Natural killer cell (primary cell): ENCODE results near the gene EFCAB13. TPM values are rescaled to one million over a fixed set of nuclear protein-coding genes. Genes with fewer than 3 reads are reported as not detected.
"Not testable (repeated sequence)": the region's sequence is repeated elsewhere in the genome, so short reads cannot be mapped to it uniquely, and the experiment has no call there.

ENCODE experiments used
- ATAC-seq, 3 donors: fragments of 150-1000 bp in 2 of 3; fragments of 200-7000 bp in 1 of 3; cut with Tn5 transposase; 1 replicate in 1 of 3; 2 replicates in 2 of 3; pipeline ENCODE4 v1.10.0; 2021; ENCODE audit warnings: mild to moderate bottlenecking in 2 of 3, moderate library complexity in 2 of 3
- DNase-seq, 2 donors: peaks; one replicate each; pipeline versions ENCODE4 v3.0.0 to v3.0.0-alpha.2; 2013 to 2021; ENCODE audit warnings: mixed read lengths in 1 of 2
- H3K27ac ChIP-seq: one replicate; pipeline ENCODE4 v1.5.1; 2013; ENCODE audit warnings: mild to moderate bottlenecking, low read length
- H3K27me3 ChIP-seq: one replicate; pipeline ENCODE4 v1.6.1; 2013; ENCODE audit warnings: low read length; ENCODE audit not compliant: control insufficient read depth, insufficient read depth
- H3K36me3 ChIP-seq: one replicate; pipeline ENCODE4 v1.6.1; 2013; ENCODE audit warnings: low read length; ENCODE audit not compliant: control insufficient read depth, insufficient read depth
- H3K4me1 ChIP-seq: one replicate; pipeline ENCODE4 v1.6.1; 2013; ENCODE audit warnings: low read length; ENCODE audit not compliant: control insufficient read depth, insufficient read depth
- H3K4me3 ChIP-seq: one replicate; pipeline ENCODE4 v1.5.1; 2013; ENCODE audit warnings: low read length
- H3K9me3 ChIP-seq: one replicate; pipeline ENCODE4 v1.6.1; 2013; ENCODE audit warnings: low read length; ENCODE audit not compliant: control insufficient read depth, insufficient read depth
- H3K27ac Mint-ChIP-seq, 2 donors: one replicate each; pipeline ENCODE4 v1.8.0; 2022; ENCODE audit warnings: mild to moderate bottlenecking in 2 of 2, mixed read lengths in 2 of 2, moderate library complexity in 1 of 2
- H3K27me3 Mint-ChIP-seq, 2 donors: one replicate each; pipeline ENCODE4 v1.8.0; 2022; ENCODE audit warnings: low read depth in 2 of 2, mixed read lengths in 2 of 2
- H3K36me3 Mint-ChIP-seq: one replicate; pipeline ENCODE4 v1.8.0; 2022; ENCODE audit warnings: mixed read lengths
- H3K4me1 Mint-ChIP-seq, 2 donors: one replicate each; pipeline ENCODE4 v1.8.0; 2022; ENCODE audit warnings: mixed read lengths in 2 of 2
- H3K4me3 Mint-ChIP-seq: one replicate; pipeline ENCODE4 v1.8.0; 2022; ENCODE audit warnings: mild to moderate bottlenecking, moderate library complexity, mixed read lengths
- H3K9me3 Mint-ChIP-seq, 2 donors: one replicate each; pipeline ENCODE4 v1.8.0; 2022; ENCODE audit warnings: mixed read lengths in 2 of 2
- WGBS: methylation state at CpG from one replicate; pipeline ENCODE4 v1.1.7; 2013; ENCODE audit warnings: missing lambda C conversion rate; ENCODE audit not compliant: insufficient coverage; 5-methylcytosine and 5-hydroxymethylcytosine counted together
- intact Hi-C: fragments of 100-400 bp; cut with micrococcal nuclease; formaldehyde crosslinking; loops from one replicate; pipeline ENCODE4 v1.14.2; 2022
- total RNA-seq, 4 donors: library from RNA; stranded (reverse); fragments of 120-200 nt in 1 of 4; gene quantifications; one replicate each; pipeline versions ENCODE4 v1.2.3 to v1.2.4, GENCODE V29; 2013 to 2022
- TF ChIP-seq, protein P1 (sequence below): fragments of 200-600 bp; IDR thresholded peaks from one replicate; pipeline ENCODE4 v1.8.0; 2022; ENCODE audit warnings: antibody characterized with exemption

The EFCAB13 gene
- total RNA-seq, 3 donors from 2014 or later (not counting 1 experiment from before 2014, with no cell fraction given): 2.4 to 11.9 (median 5.8) TPM

DNA sequence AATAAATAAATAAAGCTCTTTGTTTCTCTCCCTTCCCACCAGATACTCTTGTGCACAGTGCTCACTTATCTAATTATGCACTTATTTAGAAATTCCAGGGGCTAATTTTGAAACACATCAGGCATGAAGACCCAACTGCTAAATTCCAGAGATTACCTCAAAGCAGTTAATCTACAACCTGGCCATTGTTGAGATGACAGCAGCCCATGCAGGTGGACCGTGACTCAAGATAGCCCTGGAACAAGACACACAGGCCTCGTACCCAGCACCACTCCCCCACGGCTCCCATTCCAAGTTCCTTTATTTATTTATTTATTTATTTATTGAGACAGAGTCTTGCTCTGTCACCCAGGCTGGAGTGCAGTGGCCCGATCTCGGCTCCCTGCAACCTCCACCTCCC, 147.1 kb downstream of the EFCAB13 start:
- Histone ChIP-seq H3K9me3 (no peaks in the 10 kb centered on the region), H3K4me3 (no peak overlapping the region), H3K27me3 (no peaks in the 10 kb centered on the region), H3K4me1 (no peaks in the 10 kb centered on the region), H3K36me3 (no peaks in the 10 kb centered on the region), H3K27ac (no peak overlapping the region)
- no peaks in the 10 kb centered on the region for H3K9me3 Mint-ChIP-seq
- no peaks in the 10 kb centered on the region for H3K4me1 Mint-ChIP-seq
- no peaks in the 10 kb centered on the region for H3K27me3 Mint-ChIP-seq
- WGBS: 100% methylated on average over 3 of the region's 5 CpGs
- no peaks in the 10 kb centered on the region for H3K36me3 Mint-ChIP-seq
- no peak overlapping the region for H3K4me3 Mint-ChIP-seq
- ATAC-seq (no peak), DNase-seq (no peak)
- TF ChIP-seq, protein P1, sequence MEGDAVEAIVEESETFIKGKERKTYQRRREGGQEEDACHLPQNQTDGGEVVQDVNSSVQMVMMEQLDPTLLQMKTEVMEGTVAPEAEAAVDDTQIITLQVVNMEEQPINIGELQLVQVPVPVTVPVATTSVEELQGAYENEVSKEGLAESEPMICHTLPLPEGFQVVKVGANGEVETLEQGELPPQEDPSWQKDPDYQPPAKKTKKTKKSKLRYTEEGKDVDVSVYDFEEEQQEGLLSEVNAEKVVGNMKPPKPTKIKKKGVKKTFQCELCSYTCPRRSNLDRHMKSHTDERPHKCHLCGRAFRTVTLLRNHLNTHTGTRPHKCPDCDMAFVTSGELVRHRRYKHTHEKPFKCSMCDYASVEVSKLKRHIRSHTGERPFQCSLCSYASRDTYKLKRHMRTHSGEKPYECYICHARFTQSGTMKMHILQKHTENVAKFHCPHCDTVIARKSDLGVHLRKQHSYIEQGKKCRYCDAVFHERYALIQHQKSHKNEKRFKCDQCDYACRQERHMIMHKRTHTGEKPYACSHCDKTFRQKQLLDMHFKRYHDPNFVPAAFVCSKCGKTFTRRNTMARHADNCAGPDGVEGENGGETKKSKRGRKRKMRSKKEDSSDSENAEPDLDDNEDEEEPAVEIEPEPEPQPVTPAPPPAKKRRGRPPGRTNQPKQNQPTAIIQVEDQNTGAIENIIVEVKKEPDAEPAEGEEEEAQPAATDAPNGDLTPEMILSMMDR: no peak
- H3K27ac Mint-ChIP-seq: no peak overlapping the region
- intact Hi-C loops: no loop called here

DNA sequence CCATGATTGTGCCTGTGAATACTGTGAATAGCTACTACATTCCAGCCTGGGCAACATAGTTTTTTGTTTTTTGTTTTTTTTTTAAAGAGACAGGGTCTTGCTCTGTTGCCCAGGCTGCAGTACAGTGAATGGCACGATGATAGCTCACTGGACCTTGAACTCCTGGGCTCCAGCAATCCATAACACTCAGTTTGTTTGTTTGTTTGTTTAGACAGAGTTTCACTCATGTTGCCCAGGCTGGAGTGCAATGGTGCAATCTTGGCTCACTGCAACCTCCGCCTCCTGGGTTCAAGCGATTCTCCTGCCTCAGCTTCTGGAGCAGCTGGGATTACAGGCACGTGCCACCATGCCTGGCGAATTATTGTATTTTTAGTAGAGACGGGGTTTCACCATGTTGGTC, 148.3 kb downstream of the EFCAB13 start:
- H3K36me3 ChIP-seq, ATAC-seq, H3K36me3 Mint-ChIP-seq, H3K27me3 ChIP-seq, H3K4me1 Mint-ChIP-seq, H3K9me3 ChIP-seq, H3K9me3 Mint-ChIP-seq, H3K4me3 ChIP-seq, intact Hi-C loops, H3K4me3 Mint-ChIP-seq, H3K27ac Mint-ChIP-seq, H3K4me1 ChIP-seq, H3K27me3 Mint-ChIP-seq, H3K27ac ChIP-seq, DNase-seq: not testable (repeated sequence)
- 100% methylated on average over 6 of the region's 6 CpGs for WGBS

Other genes with a start within 250 kb of the EFCAB13 start
- gene CDC27, start 134.7 kb upstream of the EFCAB13 start, total RNA-seq: 10 to 100 TPM; 77.3 to 87.3 (median 78.8) TPM
- under 1 TPM in 1 of 3 donors, not detected in 2; 0.33 TPM for gene MYL4, start 114.6 kb upstream of the EFCAB13 start, total RNA-seq
- gene ITGB3, start 70.1 kb upstream of the EFCAB13 start, total RNA-seq: 10 to 100 TPM in 2 of 3 donors, 1 to 10 TPM in 1; 4.2 to 30.6 (median 11.6) TPM
- 100 to 1,000 TPM; 139 to 168 (median 153) TPM for gene NPEPPS, start 207.2 kb downstream of the EFCAB13 start, total RNA-seq